Panc1 (cell line): ENCODE measurements around the gene NACAD. TPM values are rescaled to one million over a fixed set of nuclear protein-coding genes. Genes with fewer than 3 reads are reported as not detected.

ENCODE experiments used
- ATAC-seq: fragments of 200-7000 bp; cut with Tn5 transposase; 2 replicates; pipeline ENCODE4 v1.9.1; 2020; ENCODE audit warnings: mild to moderate bottlenecking, moderate library complexity
- BruUV-seq: library from RNA; stranded (reverse); fragments of 400-500 nt; replicated peaks from 2 replicates; lab custom pipeline; 2021; lab: Mats Ljungman, UMichigan
- CTCF ChIA-PET: fragments of 300-600 bp; sonication (Branson Sonifier 250); formaldehyde crosslinking; loops from one replicate; lab custom pipeline; 2022; ENCODE audit warnings: antibody characterized with exemption; lab: Charles Lee
- POLR2A ChIA-PET: fragments of 300-600 bp; sonication (Branson Sonifier 250); formaldehyde crosslinking; loops from one replicate; lab custom pipeline; 2022; ENCODE audit warnings: antibody characterized with exemption; lab: Charles Lee
- DNase-seq: peaks from one replicate; pipeline ENCODE4 v3.0.0-alpha.2; 2010; ENCODE audit warnings: low read depth, low spot score
- H3K27ac ChIP-seq: 2 replicates; pipeline ENCODE4 v1.5.1; 2011; ENCODE audit warnings: mild to moderate bottlenecking, low read length, inconsistent platforms
- H3K27me3 ChIP-seq: fragments of 200-500 bp; sonication (Bioruptor generic); 2 replicates; pipeline ENCODE4 v1.6.0; 2014; ENCODE audit warnings: low read length, inconsistent platforms; ENCODE audit not compliant: control insufficient read depth, insufficient read depth
- H3K36me3 ChIP-seq: fragments of 200-500 bp; sonication (Bioruptor generic); 2 replicates; pipeline ENCODE4 v1.5.1; 2014; ENCODE audit warnings: inconsistent platforms, mild to moderate bottlenecking, low read length, moderate library complexity; ENCODE audit not compliant: control insufficient read depth, insufficient read depth
- H3K4me1 ChIP-seq: 2 replicates; pipeline ENCODE4 v1.5.1; 2011; ENCODE audit warnings: inconsistent platforms, mild to moderate bottlenecking, low read length, moderate library complexity; ENCODE audit not compliant: control insufficient read depth, insufficient read depth
- H3K4me3 ChIP-seq, 2 experiments: 2 replicates each; pipeline ENCODE4 v1.5.1; 2011 to 2012; ENCODE audit warnings: low read depth in 2 of 2, low read length in 2 of 2, mild to moderate bottlenecking in 2 of 2, inconsistent platforms in 1 of 2, moderate library complexity in 1 of 2
- H3K9me3 ChIP-seq: fragments of 200-500 bp; sonication (Bioruptor generic); 2 replicates; pipeline ENCODE4 v1.5.1; 2014; ENCODE audit warnings: low read depth, mild to moderate bottlenecking, inconsistent platforms, low read length, moderate library complexity; ENCODE audit not compliant: control insufficient read depth, insufficient read depth
- POLR2AphosphoS5 ChIP-seq: IDR thresholded peaks from 2 replicates; pipeline ENCODE4 v1.6.1; 2012; ENCODE audit warnings: mild to moderate bottlenecking, low read depth, low read length, moderate library complexity
- SIN3A ChIP-seq: IDR thresholded peaks from 2 replicates; pipeline ENCODE4 v1.6.1; 2012; ENCODE audit warnings: low read depth, mild to moderate bottlenecking, low read length, moderate library complexity, borderline replicate concordance; ENCODE audit not compliant: insufficient read depth
- TCF7L2 ChIP-seq: IDR thresholded peaks from 2 replicates; pipeline ENCODE4 v1.6.1; 2011; ENCODE audit warnings: mild to moderate bottlenecking, low read depth, low read length, inconsistent platforms
- in situ Hi-C: cut with HindIII; loops from 2 replicates; pipeline ENCODE4 v1.10.0; 2016; ENCODE audit warnings: low sequenced_read_pairs, low pct_unique_long_range_greater_than_20kb
- intact Hi-C: fragments of 100-400 bp; cut with micrococcal nuclease; formaldehyde crosslinking; loops from one replicate; pipeline ENCODE4 v1.10.0; 2022; ENCODE audit not compliant: unreplicated experiment
- total RNA-seq: library from RNA; stranded (reverse); gene quantifications from one replicate; pipeline ENCODE4 v1.2.1, GENCODE V29; 2021; ENCODE audit not compliant: unreplicated experiment
- TF ChIP-seq, protein P1 (sequence below): fragments of 450-650 bp; IDR thresholded peaks from 2 replicates; pipeline ENCODE4 v1.5.1; 2017; ENCODE audit warnings: mild to moderate bottlenecking
- TF ChIP-seq, protein P2 (sequence below), 2 experiments: IDR thresholded peaks; 2 replicates each; pipeline ENCODE4 v1.6.1; 2011 to 2012; ENCODE audit warnings: low read depth in 2 of 2, control low read depth in 1 of 2, low read length in 1 of 2, mild to moderate bottlenecking in 1 of 2, moderate library complexity in 1 of 2; ENCODE audit not compliant: insufficient read depth in 1 of 2

The NACAD gene
- total RNA-seq, 1 experiment from 2014 or later, result 5.3 TPM

DNA sequence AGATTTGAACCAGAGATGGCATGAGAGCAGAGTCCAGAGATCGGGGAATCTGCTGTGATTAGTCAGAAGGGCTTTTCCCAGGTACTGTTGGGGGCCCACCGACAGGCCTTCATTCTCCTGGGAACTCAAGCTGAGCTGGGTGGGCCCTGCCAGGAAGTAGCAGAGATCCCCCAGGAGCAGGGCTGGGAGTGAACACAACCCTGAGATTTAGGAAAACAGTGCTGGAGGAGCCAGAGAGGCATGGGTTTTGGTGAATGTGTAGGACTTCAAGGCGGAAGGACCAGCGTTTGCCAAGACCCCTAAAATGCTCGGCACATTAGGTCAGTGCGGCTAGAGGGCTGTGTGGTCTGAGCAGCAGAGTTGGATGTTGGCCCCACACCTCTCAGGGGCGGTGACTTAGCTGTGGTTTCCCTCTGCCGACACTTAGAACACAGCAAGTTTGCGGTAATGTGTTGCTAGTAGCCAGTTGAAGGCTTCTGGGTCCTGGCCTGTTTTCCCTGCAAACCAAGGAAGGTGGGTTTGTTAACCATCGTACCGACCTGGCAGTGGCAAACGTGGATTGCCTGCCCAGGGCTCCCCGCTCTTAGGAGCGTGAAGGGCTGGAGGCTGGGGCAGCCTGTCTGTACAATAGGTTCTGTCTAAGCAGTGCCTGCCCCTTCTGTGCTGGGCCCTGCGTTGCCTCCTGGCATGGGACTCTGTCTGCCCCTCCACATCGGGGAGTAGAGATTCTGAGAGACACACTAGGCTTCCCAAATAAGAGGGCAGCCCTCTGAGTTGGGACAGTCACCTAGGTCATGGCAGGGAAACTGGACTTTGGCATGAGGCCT lies 14.0 kb downstream of the NACAD start:
- POLR2A ChIA-PET, result no interaction called here
- no peaks in the 10 kb centered on the region for H3K27me3 ChIP-seq

DNA sequence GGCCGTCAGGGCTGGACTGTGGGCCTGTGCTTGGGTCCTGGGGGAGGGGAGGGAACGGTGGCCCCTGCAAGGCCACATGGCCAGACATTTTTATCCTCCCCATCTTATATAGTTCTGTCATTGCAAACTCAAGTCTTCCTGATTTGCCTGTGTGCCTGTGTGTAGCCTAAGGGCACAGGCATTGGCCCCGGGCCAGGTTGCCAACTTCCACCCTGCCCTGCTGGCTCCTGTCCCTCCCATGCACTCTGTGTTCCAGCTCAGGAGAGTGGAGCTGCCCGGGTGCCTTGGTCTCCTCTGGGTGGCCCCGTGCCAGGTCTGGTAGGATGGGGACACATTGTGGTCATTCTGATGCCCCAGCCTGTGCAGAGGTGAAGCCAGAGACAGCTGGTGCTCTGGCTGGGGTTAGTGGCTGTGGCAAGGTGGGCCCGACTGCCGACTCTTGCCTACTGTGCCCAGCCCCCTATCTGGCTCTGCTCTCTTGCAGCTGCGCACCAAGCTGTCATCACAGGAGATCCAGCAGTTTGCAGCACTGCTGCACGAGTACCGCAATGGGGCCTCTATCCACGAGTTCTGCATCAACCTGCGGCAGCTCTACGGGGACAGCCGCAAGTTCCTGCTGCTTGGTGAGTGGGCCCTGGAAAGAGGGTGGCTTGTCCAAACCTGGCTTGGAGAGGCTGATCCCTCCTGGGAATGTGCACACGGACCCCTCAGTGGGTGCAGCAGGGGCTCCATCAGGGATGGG lies 14.8 kb downstream of the NACAD start:
- Histone ChIP-seq H3K9me3 (no peaks in the 10 kb centered on the region), H3K4me3 (no peak overlapping the region), H3K27ac (no peak overlapping the region), H3K36me3 (peaks cover 5% of the 10 kb centered on the region; the same call in 1 of the 2 replicates), H3K4me1 (no peaks in the 10 kb centered on the region), H3K27me3 (no peaks in the 10 kb centered on the region)
- in situ Hi-C loops, result no loop called here
- POLR2A ChIA-PET, result no interaction called here
- BruUV-seq, result no TSS peak
- TF ChIP-seq POLR2AphosphoS5 (no peak), SIN3A (no peak)
- TF ChIP-seq, protein P1, sequence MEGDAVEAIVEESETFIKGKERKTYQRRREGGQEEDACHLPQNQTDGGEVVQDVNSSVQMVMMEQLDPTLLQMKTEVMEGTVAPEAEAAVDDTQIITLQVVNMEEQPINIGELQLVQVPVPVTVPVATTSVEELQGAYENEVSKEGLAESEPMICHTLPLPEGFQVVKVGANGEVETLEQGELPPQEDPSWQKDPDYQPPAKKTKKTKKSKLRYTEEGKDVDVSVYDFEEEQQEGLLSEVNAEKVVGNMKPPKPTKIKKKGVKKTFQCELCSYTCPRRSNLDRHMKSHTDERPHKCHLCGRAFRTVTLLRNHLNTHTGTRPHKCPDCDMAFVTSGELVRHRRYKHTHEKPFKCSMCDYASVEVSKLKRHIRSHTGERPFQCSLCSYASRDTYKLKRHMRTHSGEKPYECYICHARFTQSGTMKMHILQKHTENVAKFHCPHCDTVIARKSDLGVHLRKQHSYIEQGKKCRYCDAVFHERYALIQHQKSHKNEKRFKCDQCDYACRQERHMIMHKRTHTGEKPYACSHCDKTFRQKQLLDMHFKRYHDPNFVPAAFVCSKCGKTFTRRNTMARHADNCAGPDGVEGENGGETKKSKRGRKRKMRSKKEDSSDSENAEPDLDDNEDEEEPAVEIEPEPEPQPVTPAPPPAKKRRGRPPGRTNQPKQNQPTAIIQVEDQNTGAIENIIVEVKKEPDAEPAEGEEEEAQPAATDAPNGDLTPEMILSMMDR, result no peak
- no peak for DNase-seq
- intact Hi-C loops, result no loop called here
- CTCF ChIA-PET, result interaction anchor here (0.5 kb wide), 1 partner anchor 75 kb away, joined by 5 read pairs; no protein-coding TSS in a partner anchor
- ATAC-seq, result no peak

More for the DNA sequence above, 14.0 kb downstream of the NACAD start:
- ATAC-seq, result no peak
- intact Hi-C loops, result no loop called here
- Histone ChIP-seq H3K9me3 (no peaks in the 10 kb centered on the region), H3K36me3 (peaks cover 5% of the 10 kb centered on the region; the same call in 1 of the 2 replicates), H3K27ac (no peak overlapping the region), H3K4me3 (no peak overlapping the region), H3K4me1 (no peaks in the 10 kb centered on the region)
- in situ Hi-C loops, result no loop called here
- no peak for DNase-seq
- no TSS peak for BruUV-seq
- TF ChIP-seq, protein P2, sequence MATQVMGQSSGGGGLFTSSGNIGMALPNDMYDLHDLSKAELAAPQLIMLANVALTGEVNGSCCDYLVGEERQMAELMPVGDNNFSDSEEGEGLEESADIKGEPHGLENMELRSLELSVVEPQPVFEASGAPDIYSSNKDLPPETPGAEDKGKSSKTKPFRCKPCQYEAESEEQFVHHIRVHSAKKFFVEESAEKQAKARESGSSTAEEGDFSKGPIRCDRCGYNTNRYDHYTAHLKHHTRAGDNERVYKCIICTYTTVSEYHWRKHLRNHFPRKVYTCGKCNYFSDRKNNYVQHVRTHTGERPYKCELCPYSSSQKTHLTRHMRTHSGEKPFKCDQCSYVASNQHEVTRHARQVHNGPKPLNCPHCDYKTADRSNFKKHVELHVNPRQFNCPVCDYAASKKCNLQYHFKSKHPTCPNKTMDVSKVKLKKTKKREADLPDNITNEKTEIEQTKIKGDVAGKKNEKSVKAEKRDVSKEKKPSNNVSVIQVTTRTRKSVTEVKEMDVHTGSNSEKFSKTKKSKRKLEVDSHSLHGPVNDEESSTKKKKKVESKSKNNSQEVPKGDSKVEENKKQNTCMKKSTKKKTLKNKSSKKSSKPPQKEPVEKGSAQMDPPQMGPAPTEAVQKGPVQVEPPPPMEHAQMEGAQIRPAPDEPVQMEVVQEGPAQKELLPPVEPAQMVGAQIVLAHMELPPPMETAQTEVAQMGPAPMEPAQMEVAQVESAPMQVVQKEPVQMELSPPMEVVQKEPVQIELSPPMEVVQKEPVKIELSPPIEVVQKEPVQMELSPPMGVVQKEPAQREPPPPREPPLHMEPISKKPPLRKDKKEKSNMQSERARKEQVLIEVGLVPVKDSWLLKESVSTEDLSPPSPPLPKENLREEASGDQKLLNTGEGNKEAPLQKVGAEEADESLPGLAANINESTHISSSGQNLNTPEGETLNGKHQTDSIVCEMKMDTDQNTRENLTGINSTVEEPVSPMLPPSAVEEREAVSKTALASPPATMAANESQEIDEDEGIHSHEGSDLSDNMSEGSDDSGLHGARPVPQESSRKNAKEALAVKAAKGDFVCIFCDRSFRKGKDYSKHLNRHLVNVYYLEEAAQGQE (IDR thresholded peaks at IDR 0.05; ENCODE audit: insufficient read depth in 1 of 2, low read depth in 2 of 2, low read length in 1 of 2), result no peak
- no peak for TF ChIP-seq TCF7L2
- no peak for TF ChIP-seq POLR2AphosphoS5
- TF ChIP-seq, protein P1, result no peak
- no peak for TF ChIP-seq SIN3A
- CTCF ChIA-PET, result interaction anchor here (0.5 kb wide), 1 partner anchor 76 kb away, joined by 5 read pairs; no protein-coding TSS in a partner anchor
